Right cardiac atrium (tissue), 5 donors: ENCODE data around the gene PPM1L. TPM values are rescaled to one million over a fixed set of nuclear protein-coding genes. Genes with fewer than 3 reads are reported as not detected.
"Not testable (repeated sequence)": the region's sequence is repeated elsewhere in the genome, so short reads cannot be mapped to it uniquely, and the experiment has no call there.

Source experiments
- ATAC-seq, 2 donors: fragments of 200-7000 bp; cut with Tn5 transposase; one replicate each; pipeline versions ENCODE4 v1.8.0 to v1.9.1; 2020; ENCODE audit warnings: moderate library complexity in 2 of 2, mild to moderate bottlenecking in 1 of 2
- DNase-seq, 3 donors: peaks; one replicate each; pipeline ENCODE4 v3.0.0-alpha.2; 2020
- H3K27ac ChIP-seq: one replicate; pipeline ENCODE4 v1.5.1; 2013; ENCODE audit warnings: mild to moderate bottlenecking, low read length, control low read depth, moderate library complexity
- H3K27me3 ChIP-seq: one replicate; pipeline ENCODE4 v1.6.1; 2013; ENCODE audit not compliant: control insufficient read depth, insufficient read depth
- H3K4me1 ChIP-seq: one replicate; pipeline ENCODE4 v1.6.1; 2013; ENCODE audit warnings: low read length; ENCODE audit not compliant: control insufficient read depth, insufficient read depth
- H3K4me3 ChIP-seq: one replicate; pipeline ENCODE4 v1.5.1; 2013; ENCODE audit warnings: low read length, control low read depth
- H3K9me3 ChIP-seq: one replicate; pipeline ENCODE4 v1.6.1; 2013; ENCODE audit warnings: low read length; ENCODE audit not compliant: control insufficient read depth
- WGBS: extraction: QIAGEN DNeasy Blood & Tissue Kit; methylation state at CpG from one replicate; pipeline ENCODE4 v1.1.7; 2013; 5-methylcytosine and 5-hydroxymethylcytosine counted together
- intact Hi-C, 4 donors: fragments of 100-400 bp; cut with DNase I; formaldehyde crosslinking; loops; one replicate each; pipeline versions ENCODE4 v1.11.0 to v1.14.0; 2022 to 2023
- polyA plus RNA-seq: library from polyadenylated mRNA; stranded (reverse); fragments of 200-250 nt; gene quantifications from one replicate; pipeline ENCODE4 v1.2.3, GENCODE V29; 2013
- total RNA-seq, 4 donors: library from RNA; stranded (reverse); fragmentation: NEBNext Ultra II Directional; extraction: Animal tissue kit (Norgen Biotek cat#: 25700); gene quantifications; one replicate each; pipeline ENCODE4 v1.2.1, GENCODE V29; 2021
- donor health status: healthy with polysubstance abuse.
- donor health status: DM: no; HTN: yes; CAD: no.
- donor health status: DM: no; HTN: no; CAD: no.
- donor health status: DM: no; HTN: yes; CAD: no; lungs with severe emphysema.
- donor health status: DM: yes; HTN: yes; CAD: no.

Gene PPM1L
- total and polyA plus RNA-seq, 5 donors, result 6.1 to 31.7 (median 24.0) TPM

DNA sequence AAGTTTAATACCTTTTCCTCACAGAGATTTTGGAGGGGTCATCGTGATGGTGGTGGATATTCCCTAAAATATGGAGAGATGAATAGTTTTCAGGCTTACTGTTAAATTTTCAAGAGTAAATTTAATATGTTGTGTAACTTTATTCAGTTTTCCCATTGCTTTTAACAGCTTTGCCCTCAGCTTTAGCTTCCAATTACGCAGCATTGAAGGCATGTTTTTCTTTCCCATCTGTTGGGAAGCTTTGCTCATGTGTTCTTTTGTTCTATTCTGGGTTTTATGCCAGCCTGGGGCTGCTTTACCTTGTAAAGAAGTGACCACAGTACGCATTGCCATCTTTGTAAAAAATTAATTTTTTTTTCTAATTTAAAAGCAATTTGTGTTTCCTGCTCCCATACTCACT lies 197.7 kb downstream of the PPM1L start:
- Histone ChIP-seq H3K27ac (no peak overlapping the region), H3K27me3 (no peaks in the 10 kb centered on the region), H3K9me3 (no peaks in the 10 kb centered on the region), H3K4me3 (no peak overlapping the region), H3K4me1 (peaks cover 2% of the 10 kb centered on the region)
- WGBS, result 88% methylated on average over 3 of the region's 3 CpGs
- no peak for ATAC-seq
- DNase-seq, result no peak
- intact Hi-C loops, result no loop called here

DNA sequence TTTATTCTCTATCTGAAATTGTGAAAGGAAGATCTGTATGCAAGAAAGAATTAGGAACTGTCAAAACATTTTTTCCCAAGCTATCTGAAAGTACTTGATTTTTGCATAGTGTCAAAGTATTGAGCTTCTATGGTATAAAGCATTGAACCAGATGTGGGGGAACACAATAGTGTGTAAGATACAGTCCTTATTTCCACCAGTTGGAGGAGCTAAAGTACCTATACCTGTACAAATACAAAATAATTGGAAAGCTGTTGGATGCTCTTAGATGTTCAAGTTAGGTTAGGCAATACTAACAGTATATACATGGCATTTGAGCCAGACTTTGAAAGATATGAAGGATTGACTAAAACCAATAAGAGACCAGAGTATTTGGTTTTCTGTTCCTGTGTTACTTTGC lies 200.8 kb downstream of the PPM1L start:
- ATAC-seq, result no peak

DNA sequence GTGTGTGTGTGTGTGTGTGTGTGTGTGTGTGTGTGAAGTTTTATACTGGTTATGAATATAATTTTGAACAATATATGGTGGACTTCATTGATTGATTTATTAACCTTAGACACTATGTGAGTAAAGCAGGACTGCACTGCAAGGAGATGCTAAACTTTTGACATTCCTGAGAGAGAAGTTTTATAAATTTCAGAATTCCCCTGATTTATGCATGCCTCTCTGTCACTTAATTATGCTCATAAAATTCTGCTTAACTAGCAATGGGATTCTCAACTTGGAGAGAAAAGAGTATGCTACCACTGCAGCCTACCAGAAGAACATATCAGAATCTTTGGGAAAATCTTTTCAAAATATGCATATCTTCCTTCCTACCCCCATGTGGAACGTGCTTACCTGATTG lies 204.5 kb downstream of the PPM1L start:
- 69% methylated on average over 1 of the region's 1 CpG for WGBS
- intact Hi-C loops, result no loop called here
- no peak for ATAC-seq
- Histone ChIP-seq H3K4me1 (no peaks in the 10 kb centered on the region), H3K9me3 (no peaks in the 10 kb centered on the region), H3K4me3 (no peak overlapping the region), H3K27ac (no peak overlapping the region), H3K27me3 (no peaks in the 10 kb centered on the region)
- no peak for DNase-seq

More for the DNA sequence above, 200.8 kb downstream of the PPM1L start:
- DNase-seq, result no peak
- Histone ChIP-seq H3K4me1 (no peaks in the 10 kb centered on the region), H3K27ac (no peak overlapping the region), H3K27me3 (no peaks in the 10 kb centered on the region), H3K9me3 (no peaks in the 10 kb centered on the region), H3K4me3 (no peak overlapping the region)
- intact Hi-C loops, result no loop called here

DNA sequence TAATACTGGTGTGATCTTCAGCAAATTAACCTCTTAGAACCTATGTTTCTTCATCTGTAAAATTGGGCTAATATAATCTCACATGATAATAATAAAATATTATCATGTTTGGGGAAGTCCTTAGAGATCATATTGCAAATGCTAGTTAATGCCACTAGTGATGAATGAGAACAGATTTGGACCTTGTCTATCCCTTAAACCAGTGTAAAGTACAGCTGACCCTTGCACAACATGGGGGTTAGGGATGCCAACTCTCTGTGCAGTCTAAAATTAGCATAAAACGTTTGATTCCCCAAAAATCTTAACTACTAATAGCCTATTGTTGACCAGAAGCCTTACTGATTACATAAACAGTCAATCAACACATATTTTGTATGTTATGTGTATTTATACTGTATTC lies 207.9 kb downstream of the PPM1L start:
- Histone ChIP-seq H3K27ac (no peak overlapping the region), H3K27me3 (no peaks in the 10 kb centered on the region), H3K4me3 (no peak overlapping the region), H3K4me1 (peaks cover 2% of the 10 kb centered on the region), H3K9me3 (no peaks in the 10 kb centered on the region)
- ATAC-seq (no peak), DNase-seq (no peak)
- intact Hi-C loops, result no loop called here
- WGBS, result 12% methylated on average over 1 of the region's 1 CpG

DNA sequence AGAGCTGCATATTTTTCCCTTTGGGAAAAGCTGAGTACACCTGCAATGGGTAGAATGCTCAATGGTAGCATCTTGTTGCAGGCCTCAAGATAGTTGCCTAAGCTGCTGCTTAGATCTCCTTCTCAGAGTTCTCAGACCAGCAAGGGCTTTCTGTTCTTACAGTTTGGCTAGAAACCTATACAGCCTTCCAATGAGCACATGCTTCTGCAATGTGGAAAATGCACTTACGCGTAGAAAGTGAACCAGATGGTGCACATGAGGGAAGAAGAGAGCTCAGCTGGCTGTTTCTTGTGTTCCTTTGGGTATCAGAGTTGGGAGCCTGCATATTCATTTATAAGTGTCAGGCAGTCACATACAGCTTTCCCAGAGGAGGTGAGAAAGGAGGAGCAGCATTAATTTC lies 212.7 kb downstream of the PPM1L start:
- peaks cover 2% of the 10 kb centered on the region for H3K4me1 ChIP-seq
- DNase-seq (no peak), ATAC-seq (no peak)
- H3K4me3 ChIP-seq, result no peak overlapping the region
- H3K27ac ChIP-seq, result no peak overlapping the region
- intact Hi-C loops, result no loop called here
- H3K9me3 ChIP-seq, result no peaks in the 10 kb centered on the region
- 20% methylated on average over 2 of the region's 2 CpGs for WGBS
- no peaks in the 10 kb centered on the region for H3K27me3 ChIP-seq

DNA sequence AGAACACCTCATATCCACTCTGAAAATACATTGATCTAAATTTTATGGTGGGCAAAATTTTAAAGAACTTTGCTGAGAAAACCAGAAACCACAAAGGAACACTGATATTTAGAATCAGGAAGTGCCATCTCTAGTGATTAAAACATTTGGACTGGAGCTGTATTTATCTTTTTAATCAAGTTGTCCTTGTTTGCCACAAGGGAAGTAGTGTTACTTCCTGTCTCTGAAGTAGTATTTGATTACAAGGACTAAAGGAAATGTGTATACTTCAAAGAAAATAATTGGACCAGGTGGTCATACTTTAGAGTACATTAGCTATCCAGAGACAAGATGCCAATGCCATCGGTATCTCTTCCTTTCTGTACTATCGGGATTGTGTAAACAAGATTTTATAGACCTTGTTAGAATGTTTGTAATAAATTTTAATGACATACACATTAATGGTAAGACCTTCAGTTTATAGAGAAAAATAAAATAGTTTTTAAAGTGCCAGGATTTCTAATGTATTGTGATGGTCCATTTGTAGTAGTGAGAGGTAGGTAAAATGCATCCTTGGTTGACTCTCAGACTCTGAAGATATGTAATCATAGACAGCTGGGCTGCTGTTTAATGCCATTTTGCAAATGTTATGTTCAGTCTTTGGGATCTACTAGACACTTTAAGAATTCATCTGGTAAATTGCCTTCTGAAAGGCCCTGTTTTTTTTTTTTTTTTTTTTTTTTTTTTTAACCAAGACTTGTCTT lies 217.2 kb downstream of the PPM1L start:
- Histone ChIP-seq H3K4me1 (peaks cover 2% of the 10 kb centered on the region), H3K4me3 (no peak overlapping the region), H3K27me3 (no peaks in the 10 kb centered on the region), H3K9me3 (no peaks in the 10 kb centered on the region), H3K27ac (no peak overlapping the region)
- WGBS, result 70% methylated on average over 2 of the region's 2 CpGs
- ATAC-seq (no peak), DNase-seq (no peak)
- intact Hi-C loops, result no loop called here

DNA sequence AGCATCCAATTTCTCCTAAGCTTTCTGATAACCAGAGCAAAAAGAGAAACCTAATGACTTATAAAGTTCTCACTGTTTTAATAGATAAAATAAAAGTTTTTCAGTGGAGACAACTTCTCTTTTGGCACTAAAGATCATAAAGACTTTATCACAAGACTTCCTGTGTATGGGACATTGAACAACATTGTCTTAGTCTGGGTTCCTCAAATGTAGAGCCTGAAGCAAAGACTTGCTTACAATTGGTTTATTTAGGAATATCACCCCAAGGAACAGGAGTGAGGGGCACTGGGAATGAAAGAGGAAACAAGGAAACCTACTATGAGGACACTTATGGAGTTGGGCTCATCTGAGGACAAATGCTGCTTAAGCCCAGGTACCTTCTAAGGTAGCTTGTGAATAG lies 221.7 kb downstream of the PPM1L start:
- Histone ChIP-seq H3K4me1 (no peaks in the 10 kb centered on the region), H3K27me3 (no peaks in the 10 kb centered on the region), H3K4me3 (no peak overlapping the region), H3K9me3 (no peaks in the 10 kb centered on the region), H3K27ac (peak overlapping the region; percentile 19)
- ATAC-seq (no peak), DNase-seq (no peak)
- intact Hi-C loops, result no loop called here

DNA sequence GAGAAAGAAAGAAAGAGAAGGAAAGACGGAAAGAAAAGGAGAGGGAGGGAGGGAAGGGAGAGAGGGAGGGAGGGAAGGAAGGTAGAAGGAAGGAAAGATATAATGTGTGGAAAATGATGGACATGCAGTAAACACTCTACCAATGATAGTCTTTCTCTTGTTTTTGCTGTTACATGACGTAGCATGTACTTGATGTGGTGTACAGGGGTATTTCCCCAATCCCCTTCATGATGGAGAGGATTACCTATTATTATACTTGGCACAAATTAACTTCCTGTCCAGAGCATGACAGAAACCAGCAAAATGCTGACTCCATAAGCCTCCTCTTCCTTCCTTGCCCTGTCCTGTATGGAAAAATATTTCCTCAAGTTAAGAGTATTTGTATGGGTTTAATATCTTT lies 224.7 kb downstream of the PPM1L start:
- DNase-seq, result no peak
- 74% methylated on average over 2 of the region's 2 CpGs for WGBS
- H3K27me3 ChIP-seq, result no peaks in the 10 kb centered on the region
- H3K27ac ChIP-seq, result no peak overlapping the region
- no peaks in the 10 kb centered on the region for H3K9me3 ChIP-seq
- intact Hi-C loops, result no loop called here
- no peaks in the 10 kb centered on the region for H3K4me1 ChIP-seq
- ATAC-seq, result peak in 1 of 2 donors; percentile 33
- no peak overlapping the region for H3K4me3 ChIP-seq

DNA sequence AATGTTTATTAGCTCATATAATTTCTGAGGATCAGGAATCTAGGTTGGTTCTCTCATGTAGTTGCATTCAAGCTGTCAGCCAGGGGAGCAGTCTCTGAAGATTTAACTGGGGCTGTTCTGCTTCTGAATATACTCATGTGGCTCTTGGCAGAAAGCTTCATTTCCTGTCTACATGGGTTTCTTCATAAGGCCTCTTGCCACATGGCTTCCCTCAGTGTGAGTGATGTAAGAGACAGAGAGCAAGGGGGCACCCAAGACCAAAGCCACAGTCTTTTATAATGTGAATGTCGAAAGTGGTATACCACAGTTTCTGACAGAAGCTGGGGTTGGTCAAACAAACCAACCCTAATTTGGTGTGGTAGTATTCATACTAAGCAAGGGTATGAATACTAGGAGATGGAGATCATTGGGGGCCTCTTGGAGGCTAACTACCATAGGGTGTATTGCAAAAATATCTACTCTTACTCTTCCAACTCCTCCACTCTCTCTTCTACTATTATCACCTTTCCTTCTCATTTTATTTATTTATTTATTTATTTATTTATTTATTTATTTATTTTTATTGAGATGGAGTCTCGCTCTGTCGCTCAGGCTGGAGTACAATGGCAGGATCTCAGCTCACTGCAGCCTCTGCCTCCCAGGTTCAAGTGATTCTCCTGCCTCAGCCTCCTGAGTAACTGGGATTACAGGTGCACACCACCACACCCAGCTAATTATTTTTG lies 225.3 kb downstream of the PPM1L start:
- peak in 1 of 3 donors; percentile 16 for DNase-seq
- no peak overlapping the region for H3K27ac ChIP-seq
- no peaks in the 10 kb centered on the region for H3K27me3 ChIP-seq
- H3K4me1 ChIP-seq, result no peaks in the 10 kb centered on the region
- intact Hi-C loops, result no loop called here
- no peak overlapping the region for H3K4me3 ChIP-seq
- no peaks in the 10 kb centered on the region for H3K9me3 ChIP-seq
- WGBS, result 88% methylated on average over 3 of the region's 3 CpGs
- ATAC-seq, result peak; percentile 53 to 63

DNA sequence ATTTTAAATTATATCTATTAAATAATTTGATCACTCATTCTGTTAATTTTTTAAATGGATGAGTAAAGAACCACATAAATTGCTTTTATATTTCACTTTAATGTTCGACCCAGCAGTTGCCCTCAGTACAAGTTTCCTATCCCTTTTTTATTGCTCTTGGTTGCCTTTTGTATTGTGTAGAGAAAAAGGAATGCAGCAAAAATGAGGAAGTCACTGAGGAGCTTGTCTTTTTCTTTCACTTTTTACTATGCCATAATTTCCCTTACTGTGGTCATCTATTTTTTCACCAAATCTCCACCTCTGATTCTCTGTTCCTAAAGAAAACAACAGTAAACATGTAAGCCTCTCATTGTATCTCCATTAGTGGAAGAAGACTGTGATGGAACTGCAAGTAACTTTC lies 226.5 kb downstream of the PPM1L start:
- H3K4me1 ChIP-seq, result no peaks in the 10 kb centered on the region
- no peak for DNase-seq
- 65% methylated on average over 1 of the region's 1 CpG for WGBS
- no peak overlapping the region for H3K4me3 ChIP-seq
- H3K9me3 ChIP-seq, result no peaks in the 10 kb centered on the region
- intact Hi-C loops, result no loop called here
- no peak for ATAC-seq
- H3K27ac ChIP-seq, result no peak overlapping the region
- no peaks in the 10 kb centered on the region for H3K27me3 ChIP-seq

DNA sequence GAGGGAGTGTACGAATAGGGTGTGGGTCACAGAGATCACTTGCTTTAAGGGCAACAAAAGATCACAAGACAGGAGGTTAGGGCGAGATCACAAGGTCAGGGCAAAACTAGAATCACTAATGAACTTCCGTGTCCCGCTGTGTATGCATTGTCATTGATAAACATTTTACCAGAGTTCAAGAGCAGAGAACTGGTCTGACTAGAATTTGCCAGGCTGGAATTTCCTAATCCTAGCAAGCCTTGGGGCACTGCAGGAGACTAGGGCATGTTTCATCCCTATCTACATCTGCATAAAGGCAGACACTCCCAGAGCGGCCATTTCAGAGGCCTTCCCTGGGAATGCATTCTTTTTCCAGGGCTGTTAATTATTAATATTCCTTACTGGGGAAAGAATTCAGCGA lies 227.9 kb downstream of the PPM1L start:
- DNase-seq, H3K9me3 ChIP-seq, H3K4me3 ChIP-seq, H3K27me3 ChIP-seq, H3K27ac ChIP-seq, intact Hi-C loops, H3K4me1 ChIP-seq, ATAC-seq: not testable (repeated sequence)
- WGBS, result 84% methylated on average over 6 of the region's 6 CpGs
